ENCODE results near the gene SPRR2D. TPM values are rescaled to one million over a fixed set of nuclear protein-coding genes. Genes with fewer than 3 reads are reported as not detected.

Gene SPRR2D
- not detected for total RNA-seq (2021; fragmentation: NEBNext Ultra II Directional; extraction: Animal tissue kit (Norgen Biotek cat#: 25700))
- long read RNA-seq: 0 reads

DNA sequence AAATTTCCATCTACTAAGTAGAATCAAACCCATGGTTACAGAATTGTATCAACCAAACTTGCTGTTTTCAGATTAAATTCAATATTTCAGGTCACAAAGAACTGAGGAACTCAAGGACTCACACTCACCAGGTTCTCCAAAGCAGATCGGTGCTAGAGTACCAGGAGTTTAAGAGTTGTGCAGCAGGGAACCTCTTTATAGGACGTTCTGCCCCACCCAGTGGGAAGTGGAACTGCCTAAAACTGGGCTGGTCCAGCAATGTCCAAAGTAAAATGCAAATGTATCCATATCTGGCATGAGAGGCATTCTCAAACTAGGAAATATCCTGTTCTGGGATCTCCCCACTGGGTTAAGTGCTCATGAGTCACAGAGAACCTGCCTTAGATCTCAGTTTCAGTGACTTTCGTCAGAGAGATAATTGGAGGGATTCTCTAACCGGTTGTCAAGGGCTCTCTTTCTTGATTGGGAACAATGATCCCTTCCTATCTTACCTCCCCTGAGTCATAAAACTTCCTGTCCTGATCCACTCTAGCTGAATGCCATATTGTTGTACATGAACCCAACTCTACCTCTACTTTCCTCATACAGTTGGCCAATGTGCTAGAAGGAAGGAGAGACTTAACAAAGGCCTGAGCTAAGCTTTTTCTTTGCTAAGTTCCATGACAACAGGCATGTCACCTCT is at the start of gene SPRR2D:
Gene SPRR2D, minus strand, starts transcription at position 171 of the 682 bp plus-strand sequence. CDS start 774 bp downstream, outside the sequence.
- no peak within 1 kb of the TSS for H3K4me3 Mint-ChIP-seq
- TF ChIP-seq, protein P1, sequence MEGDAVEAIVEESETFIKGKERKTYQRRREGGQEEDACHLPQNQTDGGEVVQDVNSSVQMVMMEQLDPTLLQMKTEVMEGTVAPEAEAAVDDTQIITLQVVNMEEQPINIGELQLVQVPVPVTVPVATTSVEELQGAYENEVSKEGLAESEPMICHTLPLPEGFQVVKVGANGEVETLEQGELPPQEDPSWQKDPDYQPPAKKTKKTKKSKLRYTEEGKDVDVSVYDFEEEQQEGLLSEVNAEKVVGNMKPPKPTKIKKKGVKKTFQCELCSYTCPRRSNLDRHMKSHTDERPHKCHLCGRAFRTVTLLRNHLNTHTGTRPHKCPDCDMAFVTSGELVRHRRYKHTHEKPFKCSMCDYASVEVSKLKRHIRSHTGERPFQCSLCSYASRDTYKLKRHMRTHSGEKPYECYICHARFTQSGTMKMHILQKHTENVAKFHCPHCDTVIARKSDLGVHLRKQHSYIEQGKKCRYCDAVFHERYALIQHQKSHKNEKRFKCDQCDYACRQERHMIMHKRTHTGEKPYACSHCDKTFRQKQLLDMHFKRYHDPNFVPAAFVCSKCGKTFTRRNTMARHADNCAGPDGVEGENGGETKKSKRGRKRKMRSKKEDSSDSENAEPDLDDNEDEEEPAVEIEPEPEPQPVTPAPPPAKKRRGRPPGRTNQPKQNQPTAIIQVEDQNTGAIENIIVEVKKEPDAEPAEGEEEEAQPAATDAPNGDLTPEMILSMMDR (IDR thresholded peaks at IDR 0.05): no peak
- no peaks in the 10 kb centered on the region for H3K27me3 Mint-ChIP-seq (ENCODE audit: insufficient read depth)
- H3K9me3 Mint-ChIP-seq: peaks cover 9% of the 10 kb centered on the region
- H3K36me3 Mint-ChIP-seq (ENCODE audit: low read depth): no peaks in the 10 kb centered on the region
- H3K4me1 Mint-ChIP-seq (ENCODE audit: low read depth): no peaks in the 10 kb centered on the region
- no peak for DNase-seq
- H3K27ac Mint-ChIP-seq: no peak within 1 kb of the TSS

DNA sequence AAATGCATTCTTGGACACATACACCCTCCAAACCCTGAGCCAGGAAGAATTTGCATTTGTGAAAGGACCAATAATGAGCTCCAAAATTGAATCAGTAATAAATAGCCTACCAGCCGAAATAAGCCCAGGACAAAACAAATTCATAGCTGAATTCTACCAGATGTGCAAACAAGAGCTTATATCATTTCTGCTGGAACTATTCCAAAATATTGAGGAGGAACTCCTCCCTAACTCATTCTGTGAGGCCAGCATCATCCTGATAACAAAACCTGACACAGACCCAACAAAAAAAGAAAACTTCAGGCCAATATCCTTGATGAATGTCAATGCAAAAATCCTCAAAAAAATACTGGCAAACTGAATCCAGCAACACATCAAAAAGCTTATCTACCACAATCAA is 46.7 kb upstream of the SPRR2D start:
- no peaks in the 10 kb centered on the region for H3K27me3 Mint-ChIP-seq (ENCODE audit: insufficient read depth)
- TF ChIP-seq, protein P1 (IDR thresholded peaks at IDR 0.05): no peak
- no peak for DNase-seq
- no peak overlapping the region for H3K4me3 Mint-ChIP-seq
- no peaks in the 10 kb centered on the region for H3K4me1 Mint-ChIP-seq (ENCODE audit: low read depth)
- H3K27ac Mint-ChIP-seq: no peak overlapping the region
- peaks cover 4% of the 10 kb centered on the region; the same call in 1 of the 2 replicates for H3K9me3 Mint-ChIP-seq
- H3K36me3 Mint-ChIP-seq (ENCODE audit: low read depth): no peaks in the 10 kb centered on the region

- no peaks in the 10 kb centered on the region for H3K36me3 Mint-ChIP-seq (ENCODE audit: low read depth)
- TF ChIP-seq, protein P1 (IDR thresholded peaks at IDR 0.05): no peak
- no peaks in the 10 kb centered on the region for H3K4me1 Mint-ChIP-seq (ENCODE audit: low read depth)
- no peak overlapping the region for H3K4me3 Mint-ChIP-seq
- no peak for DNase-seq
- no peaks in the 10 kb centered on the region for H3K27me3 Mint-ChIP-seq (ENCODE audit: insufficient read depth)
- no peak overlapping the region for H3K27ac Mint-ChIP-seq
- H3K9me3 Mint-ChIP-seq: peaks cover 12% of the 10 kb centered on the region
Observed at GRCh38 chr1:153081736-153082135, 40.8 kb upstream of the SPRR2D start.

- H3K4me3 Mint-ChIP-seq: no peak overlapping the region
- H3K27me3 Mint-ChIP-seq (ENCODE audit: insufficient read depth): no peaks in the 10 kb centered on the region
- H3K9me3 Mint-ChIP-seq: peaks cover 8% of the 10 kb centered on the region; the same call in 1 of the 2 replicates
- TF ChIP-seq, protein P1 (IDR thresholded peaks at IDR 0.05): no peak
- no peak overlapping the region for H3K27ac Mint-ChIP-seq
- no peak for DNase-seq
- H3K4me1 Mint-ChIP-seq (ENCODE audit: low read depth): no peaks in the 10 kb centered on the region
- H3K36me3 Mint-ChIP-seq (ENCODE audit: low read depth): no peaks in the 10 kb centered on the region
Observed at GRCh38 chr1:153072806-153073726, 32.1 kb upstream of the SPRR2D start.

GRCh38 chr1:153071511-153071910 is 30.6 kb upstream of the SPRR2D start, which contains the start of gene SPRR2B:
TSS of gene SPRR2B (minus strand) at chr1:153071611. CDS start at chr1:153070839, 772 bp downstream.
- H3K27me3 Mint-ChIP-seq (ENCODE audit: insufficient read depth): peaks cover 2% of the 10 kb centered on the region; the same call in 1 of the 2 replicates
- no peak within 1 kb of the TSS for H3K4me3 Mint-ChIP-seq
- no peaks in the 10 kb centered on the region for H3K4me1 Mint-ChIP-seq (ENCODE audit: low read depth)
- H3K9me3 Mint-ChIP-seq: peaks cover 4% of the 10 kb centered on the region; the same call in 1 of the 2 replicates
- no peak within 1 kb of the TSS for H3K27ac Mint-ChIP-seq
- H3K36me3 Mint-ChIP-seq (ENCODE audit: low read depth): no peaks in the 10 kb centered on the region
- no peak for DNase-seq
- TF ChIP-seq, protein P1 (IDR thresholded peaks at IDR 0.05): no peak
